Stimulated activated CD4-positive, alpha-beta T cell treated with anti-CD3 and anti-CD28 coated beads, Interleukin-1b, Interleukin-23, amount 100 ng/mL, for 4 hours (primary cell): Measurements from ENCODE around the gene TPRN.

Experiments
- DNase-seq, 2 donors: peaks; one replicate each; pipeline ENCODE4 v3.0.0-alpha.2; 2020; ENCODE audit warnings: low read depth in 2 of 2

TPRN gene

GRCh38 chr9:137161558-137162486 is 38.7 kb downstream of the TPRN start:
- DNase-seq, result no peak

- no peak for DNase-seq
Observed at GRCh38 chr9:137160716-137161557, 39.6 kb downstream of the TPRN start.

- DNase-seq, result no peak
Observed at GRCh38 chr9:137160054-137160425, 40.5 kb downstream of the TPRN start.

- DNase-seq, result no peak
Observed at GRCh38 chr9:137159105-137160053, 41.2 kb downstream of the TPRN start.

GRCh38 chr9:137158625-137159024 is 41.9 kb downstream of the TPRN start:
- DNase-seq, result no peak

GRCh38 chr9:137157618-137158415 is 42.7 kb downstream of the TPRN start:
- DNase-seq, result no peak

- DNase-seq, result peak; percentile 59 to 62
Observed at GRCh38 chr9:137156567-137157375, 43.8 kb downstream of the TPRN start.

GRCh38 chr9:137152844-137153405 is 47.6 kb downstream of the TPRN start:
- no peak for DNase-seq

GRCh38 chr9:137150617-137151457 is 49.7 kb downstream of the TPRN start:
- peak in 1 of 2 donors; percentile 54 for DNase-seq

- no peak for DNase-seq
Observed at GRCh38 chr9:137149942-137150616, 50.5 kb downstream of the TPRN start.

GRCh38 chr9:137149363-137149762 is 51.2 kb downstream of the TPRN start:
- no peak for DNase-seq

- no peak for DNase-seq
Observed at GRCh38 chr9:137148661-137149060, 51.9 kb downstream of the TPRN start.

- DNase-seq, result no peak
Observed at GRCh38 chr9:137148242-137148641, 52.3 kb downstream of the TPRN start.

GRCh38 chr9:137147793-137148160 is 52.8 kb downstream of the TPRN start:
- no peak for DNase-seq

GRCh38 chr9:137147091-137147792 is 53.3 kb downstream of the TPRN start:
- no peak for DNase-seq

GRCh38 chr9:137146527-137146918 is 54.0 kb downstream of the TPRN start:
- no peak for DNase-seq

- DNase-seq, result no peak
Observed at GRCh38 chr9:137145731-137146526, 54.6 kb downstream of the TPRN start.
